Neural crest cell (in vitro differentiated cells): Measurements from ENCODE around the gene PPP3CA. TPM values are rescaled to one million over a fixed set of nuclear protein-coding genes. Genes with fewer than 3 reads are reported as not detected.
"Not testable (repeated sequence)": the region's sequence is repeated elsewhere in the genome, so short reads cannot be mapped to it uniquely, and the experiment has no call there.

Source experiments
- DNase-seq: peaks from one replicate; pipeline ENCODE4 v3.0.0; 2021; ENCODE audit warnings: low read depth, mixed read lengths, low spot score
- H3K27ac Mint-ChIP-seq: one replicate; pipeline ENCODE4 v1.8.0; 2021; ENCODE audit warnings: mild to moderate bottlenecking, mixed read lengths; ENCODE audit not compliant: unreplicated experiment
- H3K27me3 Mint-ChIP-seq: 2 replicates; pipeline ENCODE4 v1.8.0; 2021; ENCODE audit warnings: low read depth, mild to moderate bottlenecking, mixed read lengths
- H3K36me3 Mint-ChIP-seq: 2 replicates; pipeline ENCODE4 v1.8.0; 2021; ENCODE audit warnings: low read depth, mild to moderate bottlenecking, mixed read lengths
- H3K4me1 Mint-ChIP-seq: 2 replicates; pipeline ENCODE4 v1.8.0; 2021; ENCODE audit warnings: mixed read lengths
- H3K4me3 Mint-ChIP-seq: one replicate; pipeline ENCODE4 v1.8.0; 2021; ENCODE audit warnings: mild to moderate bottlenecking, mixed read lengths
- H3K9me3 Mint-ChIP-seq: 2 replicates; pipeline ENCODE4 v1.8.0; 2021; ENCODE audit warnings: mixed read lengths
- total RNA-seq: library from RNA; stranded (reverse); gene quantifications from 2 replicates; pipeline ENCODE4 v1.2.1, GENCODE V29; 2021
- TF ChIP-seq, protein P1 (sequence below): fragments of 200-600 bp; sonication (generic); conservative IDR thresholded peaks from 2 replicates; pipeline ENCODE4 v1.5.0; 2021; ENCODE audit warnings: antibody characterized with exemption, mild to moderate bottlenecking

PPP3CA gene
- total RNA-seq, 1 donor from 2014 or later: 12.2 TPM

DNA sequence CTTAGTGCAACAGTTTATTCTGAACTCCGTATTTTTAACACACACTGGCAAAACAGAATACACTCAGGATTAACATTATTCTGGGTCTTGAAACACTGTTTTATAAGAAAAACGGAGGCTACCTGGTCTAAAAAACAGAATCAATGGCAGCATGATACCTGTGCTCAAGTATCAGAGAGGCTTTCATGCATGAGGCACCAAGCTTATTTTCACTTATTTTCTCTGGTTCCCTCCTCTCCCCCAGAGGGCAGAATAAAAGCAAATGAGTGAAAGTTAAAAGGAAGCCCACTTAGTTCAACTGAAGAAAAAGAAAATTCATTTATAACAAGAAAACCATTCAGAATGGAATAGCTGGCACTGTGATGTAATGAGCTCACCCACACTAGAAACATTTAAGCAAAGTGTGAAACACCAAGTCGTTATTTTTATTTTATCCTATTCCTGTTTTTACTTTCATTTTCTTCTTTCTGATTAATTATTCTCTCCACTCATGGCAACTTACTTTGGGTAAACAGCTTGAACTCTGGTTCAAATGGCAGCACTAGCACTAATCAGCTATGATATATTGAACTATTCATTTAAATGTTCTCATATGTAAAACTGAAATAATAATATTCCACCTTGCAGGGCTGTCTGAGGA, 211.8 kb downstream of the PPP3CA start:
- Mint-ChIP-seq H3K27ac (no peak overlapping the region), H3K4me3 (no peak overlapping the region), H3K4me1 (peaks cover 4% of the 10 kb centered on the region), H3K9me3 (no peaks in the 10 kb centered on the region), H3K36me3 (peaks cover 7% of the 10 kb centered on the region), H3K27me3 (no peaks in the 10 kb centered on the region)
- DNase-seq: no peak
- TF ChIP-seq, protein P1, sequence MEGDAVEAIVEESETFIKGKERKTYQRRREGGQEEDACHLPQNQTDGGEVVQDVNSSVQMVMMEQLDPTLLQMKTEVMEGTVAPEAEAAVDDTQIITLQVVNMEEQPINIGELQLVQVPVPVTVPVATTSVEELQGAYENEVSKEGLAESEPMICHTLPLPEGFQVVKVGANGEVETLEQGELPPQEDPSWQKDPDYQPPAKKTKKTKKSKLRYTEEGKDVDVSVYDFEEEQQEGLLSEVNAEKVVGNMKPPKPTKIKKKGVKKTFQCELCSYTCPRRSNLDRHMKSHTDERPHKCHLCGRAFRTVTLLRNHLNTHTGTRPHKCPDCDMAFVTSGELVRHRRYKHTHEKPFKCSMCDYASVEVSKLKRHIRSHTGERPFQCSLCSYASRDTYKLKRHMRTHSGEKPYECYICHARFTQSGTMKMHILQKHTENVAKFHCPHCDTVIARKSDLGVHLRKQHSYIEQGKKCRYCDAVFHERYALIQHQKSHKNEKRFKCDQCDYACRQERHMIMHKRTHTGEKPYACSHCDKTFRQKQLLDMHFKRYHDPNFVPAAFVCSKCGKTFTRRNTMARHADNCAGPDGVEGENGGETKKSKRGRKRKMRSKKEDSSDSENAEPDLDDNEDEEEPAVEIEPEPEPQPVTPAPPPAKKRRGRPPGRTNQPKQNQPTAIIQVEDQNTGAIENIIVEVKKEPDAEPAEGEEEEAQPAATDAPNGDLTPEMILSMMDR: no peak

DNA sequence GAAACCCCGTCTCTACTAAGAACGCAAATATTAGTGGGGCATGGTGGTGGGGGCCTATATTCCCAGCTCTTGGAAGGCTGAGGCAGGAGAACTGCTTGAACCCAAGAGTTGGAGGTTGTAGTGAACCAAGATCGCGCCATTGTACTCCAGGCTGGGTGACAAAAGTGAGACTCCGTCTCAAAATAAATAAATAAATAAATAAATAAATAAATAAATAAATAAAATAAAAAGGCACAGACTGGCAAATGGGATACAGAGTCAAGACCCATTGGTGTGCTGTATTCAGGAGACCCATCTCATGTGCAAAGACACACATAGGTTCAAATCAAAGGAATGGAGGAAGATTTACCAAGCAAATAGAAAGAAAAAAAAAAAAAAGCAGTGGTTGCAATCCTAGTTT, 216.3 kb downstream of the PPP3CA start:
- not testable (repeated sequence) for H3K27me3 Mint-ChIP-seq, H3K4me1 Mint-ChIP-seq, H3K27ac Mint-ChIP-seq, H3K4me3 Mint-ChIP-seq, H3K9me3 Mint-ChIP-seq, DNase-seq
- H3K36me3 Mint-ChIP-seq: peaks cover 13% of the 10 kb centered on the region

DNA sequence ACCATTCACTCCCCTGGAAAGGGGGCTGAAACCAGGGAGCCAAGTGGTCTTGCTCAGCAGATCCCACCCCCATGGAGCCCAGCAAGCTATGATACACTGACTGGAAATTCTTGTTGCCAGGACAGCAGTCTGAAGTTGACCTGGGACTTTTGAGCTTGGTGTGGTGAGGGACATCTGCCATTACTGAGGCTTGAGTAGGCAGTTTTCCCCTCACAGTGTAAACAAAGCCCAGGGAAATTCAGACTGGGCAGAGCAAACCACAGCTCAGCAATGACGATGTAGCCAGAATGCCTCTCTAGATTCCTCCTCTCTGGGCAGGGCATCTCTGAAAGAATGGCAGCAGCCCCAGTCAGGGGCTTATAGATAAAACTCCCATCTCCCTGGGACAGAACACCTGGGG, 218.4 kb downstream of the PPP3CA start:
- not testable (repeated sequence) for H3K27me3 Mint-ChIP-seq, H3K4me1 Mint-ChIP-seq, H3K27ac Mint-ChIP-seq, H3K4me3 Mint-ChIP-seq, DNase-seq, H3K9me3 Mint-ChIP-seq
- peaks cover 11% of the 10 kb centered on the region for H3K36me3 Mint-ChIP-seq

DNA sequence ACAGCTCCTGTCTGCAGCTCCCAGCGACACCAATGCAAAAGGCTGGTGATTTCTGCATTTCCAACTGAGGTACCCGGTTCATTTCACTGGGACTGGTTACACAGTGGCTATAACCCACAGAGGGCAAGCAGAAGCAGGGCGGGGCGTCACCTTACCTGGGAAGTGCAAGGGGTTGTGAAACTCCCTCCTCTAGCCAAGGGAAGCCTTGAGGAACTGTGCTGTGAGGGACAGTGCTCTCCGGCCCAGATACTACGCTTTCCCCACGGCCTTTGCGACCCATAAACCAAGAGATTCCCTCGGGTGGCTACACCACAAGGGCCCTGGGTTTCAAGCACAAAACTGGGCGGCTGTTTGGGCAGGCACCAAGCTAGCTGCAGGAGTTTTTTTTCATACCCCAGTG, 218.9 kb downstream of the PPP3CA start:
- Mint-ChIP-seq H3K36me3 (peaks cover 10% of the 10 kb centered on the region), H3K4me1 (no peaks in the 10 kb centered on the region), H3K27me3 (no peaks in the 10 kb centered on the region), H3K4me3 (no peak overlapping the region), H3K9me3 (peaks cover 6% of the 10 kb centered on the region), H3K27ac (no peak overlapping the region)
- TF ChIP-seq, protein P1: no peak
- DNase-seq: no peak

DNA sequence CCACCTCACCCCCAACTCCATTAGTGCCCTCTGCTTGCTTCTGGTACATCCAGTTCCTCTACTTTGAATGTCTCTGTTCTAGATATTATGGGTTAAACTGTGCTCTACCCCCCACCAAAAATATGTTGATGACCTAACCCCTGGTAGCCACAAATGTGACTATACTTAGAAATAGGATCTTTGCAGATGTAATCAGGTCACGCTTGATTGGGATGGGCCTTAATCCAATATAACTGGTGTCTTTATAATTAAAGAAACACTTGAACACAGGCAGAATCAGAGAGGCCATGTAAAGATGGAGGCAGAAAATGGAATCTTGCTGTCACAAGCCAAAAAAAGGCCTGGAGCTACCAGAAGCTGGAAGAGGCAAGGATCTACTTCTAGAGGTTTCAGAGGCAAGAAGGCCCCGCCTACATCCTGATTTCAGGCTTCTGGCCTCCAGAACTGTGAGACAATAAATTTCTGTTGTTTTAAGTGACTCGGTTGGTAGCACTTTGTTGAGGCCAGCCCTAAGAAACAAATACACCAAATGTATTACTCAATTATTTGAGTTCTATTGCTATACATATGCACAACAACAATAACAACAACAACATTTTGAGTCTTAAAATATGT, 220.0 kb downstream of the PPP3CA start:
- H3K4me1 Mint-ChIP-seq: no peaks in the 10 kb centered on the region
- H3K4me3 Mint-ChIP-seq: no peak overlapping the region
- peaks cover 6% of the 10 kb centered on the region for H3K36me3 Mint-ChIP-seq
- TF ChIP-seq, protein P1: no peak
- no peaks in the 10 kb centered on the region for H3K27me3 Mint-ChIP-seq
- H3K9me3 Mint-ChIP-seq: peaks cover 9% of the 10 kb centered on the region
- H3K27ac Mint-ChIP-seq: no peak overlapping the region
- DNase-seq: no peak

DNA sequence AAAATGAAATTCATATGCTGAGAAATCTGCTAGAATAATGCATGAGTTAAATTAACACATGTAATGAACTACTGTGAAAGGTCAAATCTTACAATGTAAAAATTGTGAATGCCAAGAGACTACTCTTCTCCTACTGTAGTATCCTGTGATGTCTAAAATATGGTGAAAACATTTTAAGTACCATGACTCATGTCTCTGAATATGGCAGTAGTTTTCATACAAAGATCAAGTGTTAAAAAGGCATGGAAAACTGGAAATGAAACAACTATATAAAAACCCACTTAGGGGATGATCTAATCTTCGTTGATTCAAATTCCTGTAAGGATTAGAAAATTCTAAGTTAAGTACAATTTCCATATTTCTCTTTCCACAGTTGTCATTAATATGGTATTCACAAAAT, 221.3 kb downstream of the PPP3CA start:
- no peaks in the 10 kb centered on the region for H3K4me1 Mint-ChIP-seq
- H3K9me3 Mint-ChIP-seq: peaks cover 9% of the 10 kb centered on the region
- TF ChIP-seq, protein P1: no peak
- H3K4me3 Mint-ChIP-seq: no peak overlapping the region
- peaks cover 6% of the 10 kb centered on the region for H3K36me3 Mint-ChIP-seq
- no peak overlapping the region for H3K27ac Mint-ChIP-seq
- no peak for DNase-seq
- no peaks in the 10 kb centered on the region for H3K27me3 Mint-ChIP-seq
